GM19324 (cell line): ENCODE measurements around the gene DAAM2.

ENCODE experiments used
- ATAC-seq: cut with Tn5 transposase; IDR thresholded peaks from one replicate; pipeline ENCODE4 v1.9.1; 2021; ENCODE audit warnings: mild to moderate bottlenecking, moderate library complexity; ENCODE audit not compliant: unreplicated experiment, low FRiP score

The DAAM2 gene

GRCh38 chr6:39815356-39815755 is 23.2 kb downstream of the DAAM2 start:
- ATAC-seq: no peak

GRCh38 chr6:39816747-39817146 is 24.6 kb downstream of the DAAM2 start:
- ATAC-seq: no peak

- ATAC-seq: no peak
These were observed 26.5 kb downstream of the DAAM2 start for GRCh38 chr6:39818695-39819094.

GRCh38 chr6:39819228-39819627 is 27.1 kb downstream of the DAAM2 start:
- ATAC-seq: no peak

GRCh38 chr6:39819676-39820075 is 27.5 kb downstream of the DAAM2 start:
- ATAC-seq: no peak

- ATAC-seq: no peak
These were observed 28.4 kb downstream of the DAAM2 start for GRCh38 chr6:39820553-39820952.

- no peak for ATAC-seq
These were observed 29.0 kb downstream of the DAAM2 start for GRCh38 chr6:39821046-39821740.

- ATAC-seq: no peak
These were observed 29.8 kb downstream of the DAAM2 start for GRCh38 chr6:39821742-39822532.

GRCh38 chr6:39822846-39823815 is 31.0 kb downstream of the DAAM2 start:
- no peak for ATAC-seq

GRCh38 chr6:39824030-39824926 is 32.1 kb downstream of the DAAM2 start:
- ATAC-seq: no peak

GRCh38 chr6:39829331-39829730 is 37.2 kb downstream of the DAAM2 start:
- no peak for ATAC-seq

GRCh38 chr6:39830444-39830843 is 38.3 kb downstream of the DAAM2 start:
- no peak for ATAC-seq

- no peak for ATAC-seq
These were observed 39.5 kb downstream of the DAAM2 start for GRCh38 chr6:39831701-39832100.

GRCh38 chr6:39834278-39834677 is 42.1 kb downstream of the DAAM2 start:
- no peak for ATAC-seq

- ATAC-seq: no peak
These were observed 42.7 kb downstream of the DAAM2 start for GRCh38 chr6:39834866-39835265.

- ATAC-seq: no peak
These were observed 43.7 kb downstream of the DAAM2 start for GRCh38 chr6:39835821-39836295.

GRCh38 chr6:39836606-39837005 is 44.4 kb downstream of the DAAM2 start:
- no peak for ATAC-seq

- ATAC-seq: no peak
These were observed 47.3 kb downstream of the DAAM2 start for GRCh38 chr6:39839445-39839844.

GRCh38 chr6:39840781-39841180 is 48.6 kb downstream of the DAAM2 start:
- no peak for ATAC-seq

GRCh38 chr6:39841291-39841690 is 49.1 kb downstream of the DAAM2 start:
- ATAC-seq: no peak
